Liver (tissue), 3 donors: ENCODE results near the gene ARL17A.
"Not testable (repeated sequence)": the region's sequence is repeated elsewhere in the genome, so short reads cannot be mapped to it uniquely, and the experiment has no call there.

Experiments used
- FOXA1 ChIP-seq: IDR thresholded peaks from 2 replicates; pipeline ENCODE4 v1.6.1; 2016; ENCODE audit warnings: antibody characterized with exemption
- GABPA ChIP-seq, 2 donors: IDR thresholded peaks in 1 of 2; conservative IDR thresholded peaks in 1 of 2; 2 replicates each; pipeline ENCODE4 v1.6.1; 2016; ENCODE audit warnings: antibody characterized with exemption in 2 of 2, mild to moderate bottlenecking in 1 of 2, moderate library complexity in 1 of 2
- TAF1 ChIP-seq: conservative IDR thresholded peaks from 2 replicates; pipeline ENCODE4 v1.6.1; 2016; ENCODE audit warnings: antibody characterized with exemption, mild to moderate bottlenecking
- TF ChIP-seq, protein P1 (sequence below): IDR thresholded peaks from 2 replicates; pipeline ENCODE4 v1.6.1; 2016; ENCODE audit warnings: antibody characterized with exemption
- TF ChIP-seq, protein P2 (sequence below): fragments of 150-350 bp; IDR thresholded peaks from 2 replicates; pipeline ENCODE4 v1.5.1; 2017; ENCODE audit warnings: improper control_type of control experiment, low read depth, low read length; ENCODE audit not compliant: missing input control
- TF ChIP-seq, protein P3 (sequence below): IDR thresholded peaks from 2 replicates; pipeline ENCODE4 v1.6.1; 2016; ENCODE audit warnings: antibody characterized with exemption
- donor health status: healthy.
- donor health status: healthy.

DNA sequence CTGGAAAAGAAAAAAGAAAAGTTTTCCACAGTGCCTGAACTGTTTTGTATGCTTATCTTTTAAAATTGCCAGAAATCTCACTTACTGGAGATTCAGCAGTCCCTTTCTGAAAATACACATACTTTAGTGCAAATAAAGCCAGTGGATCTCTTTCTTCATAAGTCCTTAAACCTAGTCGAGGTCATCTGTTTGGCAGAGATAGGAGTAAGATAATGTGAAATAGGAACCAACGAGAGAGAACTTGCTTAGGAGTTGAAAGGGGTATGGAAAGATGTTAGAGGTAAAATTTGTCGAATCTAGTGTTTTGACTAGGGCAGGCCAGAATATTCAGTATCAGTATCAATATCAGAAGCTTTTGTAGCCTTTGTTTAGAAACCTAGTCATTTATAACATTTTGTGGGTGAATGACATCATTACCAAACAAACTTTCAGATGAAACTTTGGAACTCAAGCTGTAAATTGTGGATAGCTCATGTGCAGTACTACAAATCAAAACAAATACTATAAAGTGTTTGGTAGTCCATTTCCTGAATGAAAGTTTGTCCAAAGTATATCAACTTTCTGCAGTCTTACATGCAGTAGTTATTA lies 18.9 kb upstream of the ARL17A start:
- TF ChIP-seq, protein P1, sequence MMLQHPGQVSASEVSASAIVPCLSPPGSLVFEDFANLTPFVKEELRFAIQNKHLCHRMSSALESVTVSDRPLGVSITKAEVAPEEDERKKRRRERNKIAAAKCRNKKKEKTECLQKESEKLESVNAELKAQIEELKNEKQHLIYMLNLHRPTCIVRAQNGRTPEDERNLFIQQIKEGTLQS: not testable (repeated sequence)
- TF ChIP-seq, protein P2, sequence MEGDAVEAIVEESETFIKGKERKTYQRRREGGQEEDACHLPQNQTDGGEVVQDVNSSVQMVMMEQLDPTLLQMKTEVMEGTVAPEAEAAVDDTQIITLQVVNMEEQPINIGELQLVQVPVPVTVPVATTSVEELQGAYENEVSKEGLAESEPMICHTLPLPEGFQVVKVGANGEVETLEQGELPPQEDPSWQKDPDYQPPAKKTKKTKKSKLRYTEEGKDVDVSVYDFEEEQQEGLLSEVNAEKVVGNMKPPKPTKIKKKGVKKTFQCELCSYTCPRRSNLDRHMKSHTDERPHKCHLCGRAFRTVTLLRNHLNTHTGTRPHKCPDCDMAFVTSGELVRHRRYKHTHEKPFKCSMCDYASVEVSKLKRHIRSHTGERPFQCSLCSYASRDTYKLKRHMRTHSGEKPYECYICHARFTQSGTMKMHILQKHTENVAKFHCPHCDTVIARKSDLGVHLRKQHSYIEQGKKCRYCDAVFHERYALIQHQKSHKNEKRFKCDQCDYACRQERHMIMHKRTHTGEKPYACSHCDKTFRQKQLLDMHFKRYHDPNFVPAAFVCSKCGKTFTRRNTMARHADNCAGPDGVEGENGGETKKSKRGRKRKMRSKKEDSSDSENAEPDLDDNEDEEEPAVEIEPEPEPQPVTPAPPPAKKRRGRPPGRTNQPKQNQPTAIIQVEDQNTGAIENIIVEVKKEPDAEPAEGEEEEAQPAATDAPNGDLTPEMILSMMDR: not testable (repeated sequence)
- not testable (repeated sequence) for TF ChIP-seq TAF1; FOXA1; GABPA (IDR thresholded peaks at IDR 0.05 in 1 of 2, conservative IDR thresholded peaks at IDR 0.05 in 1 of 2)
- TF ChIP-seq, protein P3, sequence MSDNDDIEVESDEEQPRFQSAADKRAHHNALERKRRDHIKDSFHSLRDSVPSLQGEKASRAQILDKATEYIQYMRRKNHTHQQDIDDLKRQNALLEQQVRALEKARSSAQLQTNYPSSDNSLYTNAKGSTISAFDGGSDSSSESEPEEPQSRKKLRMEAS: not testable (repeated sequence)
